ENCODE measurements around the gene GBE1.

Gene GBE1

GRCh38 chr3:81696090-81696489 is 65.4 kb downstream of the GBE1 start:
- DNase-seq: no peak

GRCh38 chr3:81695302-81695701 is 66.1 kb downstream of the GBE1 start:
- DNase-seq: no peak

- no peak for DNase-seq
Measured at GRCh38 chr3:81694662-81695061, 66.8 kb downstream of the GBE1 start.

- DNase-seq: no peak
Measured at GRCh38 chr3:81692766-81693165, 68.7 kb downstream of the GBE1 start.

GRCh38 chr3:81689617-81690016 is 71.8 kb downstream of the GBE1 start:
- DNase-seq: no peak

- DNase-seq: no peak
Measured at GRCh38 chr3:81684751-81685395, 76.6 kb downstream of the GBE1 start.

GRCh38 chr3:81676706-81677456 is 84.6 kb downstream of the GBE1 start:
- DNase-seq: no peak

GRCh38 chr3:81674690-81675089 is 86.8 kb downstream of the GBE1 start:
- DNase-seq: no peak

- DNase-seq: no peak
Measured at GRCh38 chr3:81668283-81668682, 93.2 kb downstream of the GBE1 start.

- no peak for DNase-seq
Measured at GRCh38 chr3:81666502-81667121, 94.8 kb downstream of the GBE1 start.

- DNase-seq: no peak
Measured at GRCh38 chr3:81663114-81663513, 98.3 kb downstream of the GBE1 start.

GRCh38 chr3:81660036-81660435 is 101.4 kb downstream of the GBE1 start:
- no peak for DNase-seq

GRCh38 chr3:81658322-81658997 is 103.0 kb downstream of the GBE1 start:
- no peak for DNase-seq

GRCh38 chr3:81651139-81651538 is 110.3 kb downstream of the GBE1 start:
- DNase-seq: no peak

GRCh38 chr3:81650187-81650586 is 111.3 kb downstream of the GBE1 start:
- DNase-seq: no peak

GRCh38 chr3:81645248-81645647 is 116.2 kb downstream of the GBE1 start:
- DNase-seq: no peak

GRCh38 chr3:81643721-81644120 is 117.7 kb downstream of the GBE1 start:
- DNase-seq: no peak

GRCh38 chr3:81638480-81638879 is 123.0 kb downstream of the GBE1 start:
- DNase-seq: no peak

GRCh38 chr3:81632659-81633058 is 128.8 kb downstream of the GBE1 start:
- DNase-seq: no peak

GRCh38 chr3:81624756-81625155 is 136.7 kb downstream of the GBE1 start:
- no peak for DNase-seq

- DNase-seq: no peak
Measured at GRCh38 chr3:81622395-81622794, 139.1 kb downstream of the GBE1 start.

- DNase-seq: no peak
Measured at GRCh38 chr3:81621277-81621676, 140.2 kb downstream of the GBE1 start.

GRCh38 chr3:81620849-81621248 is 140.6 kb downstream of the GBE1 start:
- DNase-seq: no peak

GRCh38 chr3:81612768-81613167 is 148.7 kb downstream of the GBE1 start:
- no peak for DNase-seq
